NCI-H1417 treated with DMSO at 0.1 percent for 48 hours (cell line): ENCODE measurements around the gene HSPB7.

Experiments used
- DNase-seq: peaks from one replicate; lab custom pipeline; 2025; lab: John Stamatoyannopoulos, UW

HSPB7 gene

GRCh38 chr1:15975805-15976680, 41.8 kb downstream of the HSPB7 start, which contains the start of gene ZBTB17:
Gene ZBTB17 (minus strand): TSS chr1:15976101. CDS start chr1:15948495, 27,606 bp downstream.
- DNase-seq, result peak; percentile 78

GRCh38 chr1:15975358-15975804, 42.5 kb downstream of the HSPB7 start:
- DNase-seq, result no peak

- no peak for DNase-seq
Measured at GRCh38 chr1:15974855-15975254, 43.0 kb downstream of the HSPB7 start.

GRCh38 chr1:15973772-15974171, 44.1 kb downstream of the HSPB7 start:
- no peak for DNase-seq

- no peak for DNase-seq
Measured at GRCh38 chr1:15972409-15972808, 45.4 kb downstream of the HSPB7 start.

- no peak for DNase-seq
Measured at GRCh38 chr1:15970911-15971310, 46.9 kb downstream of the HSPB7 start.

- DNase-seq, result no peak
Measured at GRCh38 chr1:15969321-15969880, 48.4 kb downstream of the HSPB7 start.

- DNase-seq, result no peak
Measured at GRCh38 chr1:15968172-15968571, 49.7 kb downstream of the HSPB7 start.

- no peak for DNase-seq
Measured at GRCh38 chr1:15966956-15967344, 50.9 kb downstream of the HSPB7 start.

GRCh38 chr1:15966081-15966955, 51.5 kb downstream of the HSPB7 start:
- no peak for DNase-seq

- DNase-seq, result no peak
Measured at GRCh38 chr1:15965228-15965767, 52.5 kb downstream of the HSPB7 start.
